Fibroblast of villous mesenchyme (primary cell): ENCODE measurements around the gene COBL. TPM values are rescaled to one million over a fixed set of nuclear protein-coding genes. Genes with fewer than 3 reads are reported as not detected.

ENCODE experiments used
- DNase-seq: peaks from one replicate; pipeline ENCODE4 v3.0.0-alpha.2; 2010; ENCODE audit warnings: low read depth
- H3K4me3 ChIP-seq: 2 replicates; pipeline ENCODE4 v1.5.1; 2011; ENCODE audit warnings: low read depth, mild to moderate bottlenecking, low read length
- total RNA-seq: library from RNA; depleted of rRNA; stranded (reverse); fragments of >200 nt; gene quantifications from 2 replicates; pipeline ENCODE4 v1.2.3, GENCODE V29; 2012
- TF ChIP-seq, protein P1 (sequence below): IDR thresholded peaks from 2 replicates; pipeline ENCODE4 v1.5.1; 2012; ENCODE audit warnings: low read depth, mild to moderate bottlenecking, low read length; ENCODE audit not compliant: insufficient read depth

Gene COBL
- total RNA-seq, 1 donor, result not detected

DNA sequence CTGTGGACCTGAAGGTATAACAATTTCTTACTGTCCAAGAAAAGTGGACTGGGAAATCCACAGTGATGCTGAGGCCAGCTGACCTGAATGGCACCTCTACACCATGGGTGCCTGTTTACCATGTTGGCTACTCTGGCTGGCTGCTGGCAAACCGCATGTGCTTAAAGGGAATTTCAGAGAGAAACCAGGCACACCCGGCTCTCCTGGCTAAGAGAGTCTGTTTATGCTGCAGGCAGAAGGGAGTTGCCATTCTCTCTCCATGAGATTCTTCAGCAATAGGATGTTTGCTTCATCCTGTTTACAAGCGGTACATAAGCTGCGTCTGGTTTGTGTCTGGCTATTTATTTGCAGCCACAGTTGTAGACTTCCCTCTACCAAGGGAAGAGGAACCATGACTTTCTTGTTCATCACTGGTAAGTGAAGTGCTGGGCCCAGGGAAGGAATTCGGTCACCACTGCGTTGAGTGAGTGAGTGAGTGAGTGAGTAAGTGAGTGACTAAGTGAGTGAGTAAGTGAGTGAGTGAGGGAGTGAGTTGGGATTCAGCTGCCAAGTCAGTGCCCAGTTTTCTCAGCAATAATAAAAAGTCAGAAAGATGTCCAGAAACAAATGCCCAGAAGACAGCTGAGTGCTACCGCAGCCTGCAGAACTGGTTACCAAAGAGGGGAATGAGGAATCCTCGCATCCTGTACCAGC is 90.4 kb downstream of the COBL start:
- H3K4me3 ChIP-seq, result no peak overlapping the region
- TF ChIP-seq, protein P1, sequence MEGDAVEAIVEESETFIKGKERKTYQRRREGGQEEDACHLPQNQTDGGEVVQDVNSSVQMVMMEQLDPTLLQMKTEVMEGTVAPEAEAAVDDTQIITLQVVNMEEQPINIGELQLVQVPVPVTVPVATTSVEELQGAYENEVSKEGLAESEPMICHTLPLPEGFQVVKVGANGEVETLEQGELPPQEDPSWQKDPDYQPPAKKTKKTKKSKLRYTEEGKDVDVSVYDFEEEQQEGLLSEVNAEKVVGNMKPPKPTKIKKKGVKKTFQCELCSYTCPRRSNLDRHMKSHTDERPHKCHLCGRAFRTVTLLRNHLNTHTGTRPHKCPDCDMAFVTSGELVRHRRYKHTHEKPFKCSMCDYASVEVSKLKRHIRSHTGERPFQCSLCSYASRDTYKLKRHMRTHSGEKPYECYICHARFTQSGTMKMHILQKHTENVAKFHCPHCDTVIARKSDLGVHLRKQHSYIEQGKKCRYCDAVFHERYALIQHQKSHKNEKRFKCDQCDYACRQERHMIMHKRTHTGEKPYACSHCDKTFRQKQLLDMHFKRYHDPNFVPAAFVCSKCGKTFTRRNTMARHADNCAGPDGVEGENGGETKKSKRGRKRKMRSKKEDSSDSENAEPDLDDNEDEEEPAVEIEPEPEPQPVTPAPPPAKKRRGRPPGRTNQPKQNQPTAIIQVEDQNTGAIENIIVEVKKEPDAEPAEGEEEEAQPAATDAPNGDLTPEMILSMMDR, result no peak
- peak; percentile 9 for DNase-seq

DNA sequence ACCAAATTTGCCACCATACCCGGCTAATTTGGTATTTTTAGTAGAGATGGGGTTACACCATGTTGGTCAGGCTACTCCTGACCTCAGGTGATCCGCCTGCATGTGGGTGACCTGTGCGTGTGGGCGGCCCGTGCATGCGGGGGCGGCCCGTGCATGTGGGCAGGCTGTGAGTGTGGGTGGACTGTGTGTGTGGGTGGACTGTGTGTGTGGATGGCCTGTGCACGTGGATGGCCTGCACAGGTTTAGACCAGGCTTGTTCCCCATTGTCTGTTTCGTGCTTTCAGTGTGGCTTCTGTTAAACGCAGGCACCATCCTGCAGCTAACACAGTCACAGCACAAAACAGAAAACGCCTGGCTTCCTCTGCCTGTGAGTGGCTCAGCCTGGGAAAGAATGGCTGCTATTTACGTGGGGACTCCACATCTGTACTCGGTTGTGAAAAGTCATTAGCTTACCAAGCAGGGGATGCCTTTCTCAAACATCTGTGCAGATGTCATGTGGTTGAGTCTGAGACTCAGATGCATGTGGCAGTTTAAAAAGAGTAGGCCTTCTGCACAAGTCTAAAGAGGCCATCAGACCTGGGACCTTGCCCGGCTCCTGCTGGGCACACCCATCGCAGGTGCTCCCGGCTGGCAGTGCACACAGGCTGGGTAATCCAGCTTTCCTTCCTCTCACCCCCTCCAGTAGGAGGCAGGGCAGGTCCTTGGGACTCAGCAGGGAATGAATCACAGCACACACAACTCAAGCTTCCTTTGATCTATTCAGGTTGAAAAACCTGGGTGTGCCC is 91.6 kb downstream of the COBL start:
- TF ChIP-seq, protein P1, result no peak
- no peak for DNase-seq
- no peak overlapping the region for H3K4me3 ChIP-seq

DNA sequence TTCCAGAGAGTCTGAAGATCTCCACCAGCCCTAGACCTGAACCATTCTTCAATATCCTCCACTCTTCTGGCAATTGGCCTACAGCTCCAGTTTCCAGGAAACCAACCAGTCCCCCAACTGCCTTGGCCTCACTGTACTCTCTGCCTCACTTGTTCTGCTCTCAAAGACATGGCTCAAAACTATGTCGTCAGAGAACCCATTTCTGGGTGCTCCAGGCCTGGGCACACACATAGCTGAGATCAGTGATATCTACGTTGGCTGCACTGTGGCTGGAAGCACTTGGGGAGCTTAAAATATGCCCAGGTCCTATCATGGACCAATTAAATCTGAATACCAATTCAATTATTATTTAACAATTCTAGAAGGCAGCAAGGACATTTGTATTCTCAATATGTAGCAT is 93.1 kb downstream of the COBL start:
- no peak overlapping the region for H3K4me3 ChIP-seq
- TF ChIP-seq, protein P1, result no peak
- no peak for DNase-seq

DNA sequence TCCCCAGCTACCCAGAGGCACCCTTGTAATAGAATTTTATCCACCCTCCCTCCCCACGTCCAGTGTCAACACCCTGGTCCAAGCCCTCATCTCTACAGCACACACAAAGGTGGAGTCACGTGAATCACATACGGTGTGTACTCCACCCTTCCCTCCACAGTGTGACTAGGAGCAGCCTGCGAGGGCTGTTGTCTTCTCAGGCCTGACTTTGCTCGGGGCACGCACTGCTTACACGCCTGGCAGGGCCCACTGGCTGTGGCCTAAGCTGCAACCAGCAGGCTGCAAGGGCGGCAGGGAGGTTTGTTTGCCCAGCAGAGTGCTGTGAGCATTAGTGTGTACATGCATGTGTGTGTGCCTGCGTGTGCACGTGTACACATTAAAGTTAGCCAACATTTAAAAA is 93.7 kb downstream of the COBL start:
- DNase-seq, result no peak
- H3K4me3 ChIP-seq, result no peak overlapping the region
- TF ChIP-seq, protein P1, result no peak

DNA sequence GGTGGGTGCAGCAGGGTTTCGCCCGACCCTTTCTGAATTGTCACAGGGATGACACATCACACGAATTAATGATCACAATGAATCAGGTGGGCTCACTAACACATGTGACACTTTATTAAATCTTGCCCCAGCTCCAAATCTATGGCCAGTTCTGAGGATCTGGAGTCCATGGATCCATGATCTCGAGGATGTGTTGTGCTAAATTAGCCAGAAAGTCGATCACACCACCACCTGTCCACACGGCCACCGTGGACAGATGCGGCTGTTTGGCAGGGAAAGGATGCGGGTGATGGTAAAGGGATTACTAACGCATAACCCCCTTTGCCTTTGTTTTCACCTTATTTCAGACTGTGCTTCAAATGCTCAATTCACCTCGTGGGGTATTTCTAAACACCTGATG is 96.4 kb downstream of the COBL start:
- no peak for DNase-seq
- H3K4me3 ChIP-seq, result no peak overlapping the region
- TF ChIP-seq, protein P1, result no peak

DNA sequence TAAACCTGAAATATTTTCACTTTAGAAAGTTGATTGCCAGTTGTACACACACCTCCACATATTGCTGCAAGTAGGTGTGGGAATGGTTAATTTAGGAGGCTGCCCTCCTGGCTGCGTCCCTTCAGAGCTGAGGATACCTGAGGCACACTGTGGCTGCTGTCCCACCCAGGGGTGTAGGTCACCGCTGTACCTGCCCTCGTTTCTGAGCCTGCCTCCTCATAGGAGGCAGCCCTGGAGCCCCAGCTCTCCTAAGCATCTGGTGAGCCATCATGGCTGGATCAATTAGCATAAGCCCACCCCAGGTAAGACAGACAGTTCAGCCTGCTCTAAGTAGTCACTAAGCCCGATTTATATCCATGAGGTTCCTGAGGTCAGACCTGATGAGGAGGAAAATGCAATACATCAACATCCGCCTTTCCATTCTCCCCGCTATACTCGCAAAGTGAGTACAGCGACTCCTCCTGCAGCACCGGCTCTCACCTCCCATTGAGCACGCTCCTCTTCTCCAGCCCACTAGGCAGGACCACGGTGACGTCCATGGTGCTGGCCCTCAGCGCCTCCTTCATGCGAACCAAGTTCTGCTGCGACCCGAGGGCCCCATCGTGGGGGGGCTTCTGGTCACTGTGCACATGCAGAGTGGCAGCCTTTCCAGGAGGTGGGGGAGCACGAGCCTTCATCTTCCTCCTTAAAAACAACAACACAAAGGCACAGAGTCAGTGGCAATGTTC is 97.2 kb downstream of the COBL start:
- TF ChIP-seq, protein P1, result no peak
- no peak for DNase-seq

More for the DNA sequence above, 97.2 kb downstream of the COBL start:
- no peak overlapping the region for H3K4me3 ChIP-seq
